ENCODE measurements around the gene NUCB2. TPM values are rescaled to one million over a fixed set of nuclear protein-coding genes. Genes with fewer than 3 reads are reported as not detected.
A peak's percentile ranks its signal among the peaks of the same experiment; 100 is the strongest.

The NUCB2 gene
- polyA plus RNA-seq, 10 donors: 49.9 to 78.6 (median 56.3) TPM

- no peak for DNase-seq
Measured at GRCh38 chr11:17328871-17329494, 52.4 kb downstream of the NUCB2 start.

- DNase-seq: no peak
Measured at GRCh38 chr11:17331669-17332068, 55.1 kb downstream of the NUCB2 start.

DNA sequence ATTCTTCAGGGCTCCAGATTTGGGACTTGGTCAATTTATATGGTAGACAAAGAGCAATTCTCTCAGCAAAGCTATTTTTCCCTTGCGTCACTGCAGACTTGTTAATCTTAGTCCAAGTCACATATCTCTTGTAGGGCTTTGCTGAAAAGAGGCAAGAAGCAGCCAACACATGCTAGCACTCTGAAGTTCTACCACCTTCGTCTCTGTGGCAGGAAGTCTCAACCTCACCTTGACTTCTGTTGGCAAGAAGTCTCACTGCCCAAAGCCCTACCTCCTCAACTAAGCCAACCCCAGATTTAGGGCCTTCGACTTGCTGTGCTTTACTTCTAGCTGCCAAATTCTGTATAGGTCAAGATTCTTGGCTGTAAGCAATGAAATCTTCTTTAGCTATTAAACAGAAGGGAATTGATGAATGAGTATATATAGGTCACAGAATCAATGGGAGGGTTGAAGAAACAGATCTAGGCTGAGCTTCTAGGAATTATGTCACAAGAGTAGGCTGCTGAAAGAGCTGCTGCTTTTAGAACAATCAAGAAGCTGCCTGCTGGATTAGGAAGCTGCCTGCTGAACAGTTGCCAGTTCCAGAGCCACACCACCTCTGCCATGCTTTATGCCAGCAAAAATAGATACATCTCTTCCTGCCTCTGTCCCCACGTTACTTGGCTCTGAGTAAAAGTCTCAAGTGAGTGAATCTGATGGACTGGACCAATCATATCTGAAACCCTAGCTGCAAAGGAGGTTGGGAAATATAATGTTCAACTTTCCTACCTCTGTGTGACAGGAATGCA lies 57.5 kb downstream of the NUCB2 start:
- DNase-seq: no peak

DNA sequence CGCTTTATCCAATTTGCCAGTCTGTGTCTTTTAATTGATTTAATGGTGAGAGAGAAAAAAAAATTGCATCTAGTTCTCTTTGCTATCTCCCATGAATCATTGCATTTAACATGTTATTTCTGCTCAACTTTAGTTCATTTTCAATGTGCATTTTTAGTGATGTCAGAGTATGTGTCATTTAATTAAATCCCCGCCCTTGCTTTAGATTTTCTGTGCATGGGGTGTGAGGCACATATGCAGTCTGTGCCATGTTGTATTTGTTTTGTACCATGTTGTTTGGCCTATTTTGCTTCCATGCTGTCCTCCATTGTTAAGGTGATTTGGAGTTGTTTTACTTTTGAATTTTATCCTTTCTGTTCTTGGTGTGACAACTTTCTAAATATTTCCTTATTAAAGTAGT lies 66.7 kb downstream of the NUCB2 start:
- DNase-seq: no peak

GRCh38 chr11:17343907-17344306 lies 67.4 kb downstream of the NUCB2 start:
- DNase-seq: peak in 1 of 3 donors; percentile 40

- no peak for DNase-seq
Measured at GRCh38 chr11:17347676-17348075, 71.1 kb downstream of the NUCB2 start.

DNA sequence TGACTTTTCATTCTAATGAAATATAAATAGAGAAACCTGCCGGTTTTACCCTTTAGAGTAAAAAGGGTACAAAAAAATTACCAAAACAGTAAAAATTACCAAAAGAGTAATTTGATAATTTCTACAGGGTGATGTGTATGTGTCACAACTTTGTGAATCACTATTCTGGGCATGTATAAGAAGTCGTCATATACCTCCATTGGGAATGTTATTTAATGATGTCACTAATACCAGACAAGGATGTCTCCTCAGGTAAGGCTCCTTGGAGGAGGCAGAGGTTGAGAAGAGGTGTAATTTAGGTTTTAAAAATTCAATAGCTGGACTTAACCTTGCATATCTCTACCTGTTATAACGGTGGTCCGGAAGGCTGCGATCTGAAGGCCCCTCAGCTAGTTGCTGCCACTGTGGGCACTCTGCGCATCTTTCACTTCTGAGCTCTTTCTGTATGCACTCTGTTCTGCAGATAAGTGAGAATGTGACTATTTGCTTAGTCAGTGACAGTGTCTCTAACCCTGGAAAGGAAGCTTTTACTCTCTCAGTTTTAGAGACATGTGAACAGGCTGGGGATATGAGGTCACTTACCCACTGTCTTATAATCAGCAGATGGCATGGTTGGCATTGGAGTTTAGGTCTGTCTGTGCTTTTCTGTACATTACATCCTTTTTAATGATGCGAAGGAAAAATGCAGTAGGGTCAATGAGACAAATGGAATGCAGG lies 74.1 kb downstream of the NUCB2 start:
- peak in 1 of 3 donors; percentile 5 for DNase-seq

- DNase-seq: no peak
Measured at GRCh38 chr11:17351172-17351509, 74.6 kb downstream of the NUCB2 start.

- DNase-seq: peak in 2 of 3 donors; percentile 37 to 77
Measured at GRCh38 chr11:17351510-17352176, 75.1 kb downstream of the NUCB2 start, which contains the start of gene NCR3LG1. TSS of gene NCR3LG1 (plus strand) at chr11:17351800. CDS start at chr11:17351970, 170 bp downstream.

GRCh38 chr11:17352950-17353820 lies 76.6 kb downstream of the NUCB2 start:
- DNase-seq: peak; percentile 50 to 94 (median 68)

- no peak for DNase-seq
Measured at GRCh38 chr11:17353821-17354600, 77.5 kb downstream of the NUCB2 start.

DNA sequence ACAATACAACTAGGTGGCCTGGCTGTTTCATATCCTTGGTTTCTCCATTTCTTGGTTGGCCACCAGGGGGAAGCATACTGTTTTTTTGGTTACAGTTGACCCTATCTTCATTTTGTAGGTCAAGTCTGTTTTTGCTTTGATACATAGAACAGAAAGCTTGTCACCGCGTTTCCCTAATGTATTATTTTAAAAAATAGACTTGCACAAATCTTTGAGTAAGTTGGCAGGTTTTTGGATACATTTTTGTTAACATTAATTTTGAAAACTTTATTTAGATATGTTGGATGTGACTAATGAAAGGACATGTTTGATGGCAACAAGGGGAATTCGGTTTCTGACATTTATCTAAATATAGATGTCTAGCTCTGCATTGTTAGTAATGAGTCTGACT lies 78.1 kb downstream of the NUCB2 start:
- DNase-seq: peak; percentile 55 to 76 (median 61)

- no peak for DNase-seq
Measured at GRCh38 chr11:17366495-17366894, 90.0 kb downstream of the NUCB2 start.

DNA sequence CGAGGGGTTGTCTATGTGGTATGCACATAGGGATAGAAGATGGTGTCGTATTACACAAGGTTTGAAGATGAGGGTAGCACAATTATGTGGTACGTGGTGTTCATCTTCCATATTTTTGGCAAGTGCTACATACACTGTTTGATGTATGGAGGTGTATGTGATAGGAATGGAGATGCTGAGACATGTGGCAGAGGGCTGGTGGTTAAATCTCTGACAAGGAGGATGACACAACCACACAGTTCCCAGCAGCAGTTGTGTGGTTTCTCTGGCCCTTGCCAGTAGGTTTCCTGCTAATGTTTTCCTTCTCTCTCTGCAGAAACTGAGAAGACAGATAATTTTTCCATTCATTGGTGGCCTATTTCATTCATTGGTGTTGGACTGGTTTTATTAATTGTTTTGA lies 92.0 kb downstream of the NUCB2 start:
- DNase-seq: no peak

GRCh38 chr11:17369094-17369493 lies 92.6 kb downstream of the NUCB2 start:
- no peak for DNase-seq

GRCh38 chr11:17369684-17370243 lies 93.2 kb downstream of the NUCB2 start:
- no peak for DNase-seq

DNA sequence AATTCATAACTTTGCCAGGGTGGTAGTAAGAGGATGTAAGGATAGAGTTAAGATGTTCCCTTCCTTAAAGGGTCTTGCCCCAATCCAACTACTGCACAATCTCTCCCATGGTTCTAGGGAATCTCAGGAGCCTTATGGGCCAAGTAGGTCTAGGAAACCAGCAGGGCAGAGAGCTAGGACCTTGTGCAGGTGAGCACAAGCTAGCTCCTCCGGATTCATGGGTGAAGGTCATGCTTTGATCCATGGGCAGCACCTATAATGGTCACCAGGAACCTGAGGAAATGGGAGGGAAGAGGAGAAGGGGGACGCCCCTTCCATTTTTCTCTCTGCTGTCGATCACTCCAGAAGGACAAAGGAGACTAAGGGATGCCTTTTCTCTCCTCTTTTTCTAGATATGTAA lies 95.1 kb downstream of the NUCB2 start:
- no peak for DNase-seq

DNA sequence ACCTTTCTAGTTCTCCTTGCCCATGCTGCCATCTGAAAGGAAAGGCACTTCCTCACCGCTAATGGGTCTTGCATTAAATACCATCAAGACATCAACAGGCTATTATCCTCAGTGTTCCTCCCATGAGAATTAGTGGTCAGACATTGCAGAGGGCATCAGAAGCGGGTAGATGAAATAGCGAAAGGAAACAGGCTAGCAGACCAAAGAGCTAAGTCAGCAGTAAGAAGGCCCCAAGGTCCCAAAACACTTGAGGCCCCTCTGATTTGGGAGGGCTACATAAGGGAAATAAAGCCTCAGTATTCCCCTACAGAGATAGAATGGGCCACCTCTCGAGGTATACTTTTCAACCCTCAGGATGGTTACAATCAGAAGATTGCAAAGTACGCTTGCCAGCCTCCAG lies 99.0 kb downstream of the NUCB2 start:
- no peak for DNase-seq

- DNase-seq: no peak
Measured at GRCh38 chr11:17376493-17376892, 100.0 kb downstream of the NUCB2 start.

DNA sequence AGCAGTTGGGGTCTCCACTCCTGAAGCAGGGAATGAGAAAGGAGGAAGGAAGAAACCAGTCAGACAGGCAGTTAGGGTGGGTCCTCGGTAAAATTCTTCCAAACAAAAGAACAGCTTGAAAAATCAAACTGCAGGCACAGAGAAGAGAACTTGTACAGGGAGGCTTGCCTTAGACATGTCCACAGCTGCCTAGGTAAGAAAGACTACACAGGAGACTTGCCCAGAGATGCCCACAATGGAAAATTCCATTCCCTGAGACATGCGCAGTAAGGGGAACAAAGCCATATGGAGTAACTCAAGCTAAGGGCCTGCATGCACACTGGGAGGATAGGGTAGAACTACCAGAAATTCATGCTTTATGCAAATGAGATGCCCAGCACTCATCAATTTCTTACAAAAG lies 102.1 kb downstream of the NUCB2 start:
- no peak for DNase-seq

Measured in muscle of back (tissue), 11 donors.